Ishikawa (cell line): ENCODE measurements around the gene CRYBA2.

ENCODE experiments used
- CREB1 ChIP-seq: IDR thresholded peaks from 2 replicates; pipeline ENCODE4 v1.6.1; 2012; ENCODE audit warnings: low read depth
- EP300 ChIP-seq: IDR thresholded peaks from 2 replicates; pipeline ENCODE4 v1.6.1; 2012; ENCODE audit warnings: borderline replicate concordance
- FOXM1 ChIP-seq: IDR thresholded peaks from 2 replicates; pipeline ENCODE4 v1.6.1; 2012; ENCODE audit warnings: low read depth, borderline replicate concordance
- RAD21 ChIP-seq: IDR thresholded peaks from 2 replicates; pipeline ENCODE4 v1.6.1; 2012; ENCODE audit warnings: low read depth
- TAF1 ChIP-seq: IDR thresholded peaks from 2 replicates; pipeline ENCODE4 v1.6.1; 2012; ENCODE audit warnings: low read depth, mild to moderate bottlenecking
- TCF12 ChIP-seq: IDR thresholded peaks from 2 replicates; pipeline ENCODE4 v1.6.1; 2012; ENCODE audit warnings: low read depth
- TEAD4 ChIP-seq: IDR thresholded peaks from 2 replicates; pipeline ENCODE4 v1.6.1; 2012
- ZBTB7A ChIP-seq: IDR thresholded peaks from 2 replicates; pipeline ENCODE4 v1.6.1; 2012; ENCODE audit warnings: low read depth
- TF ChIP-seq, protein P1 (sequence below): IDR thresholded peaks from 2 replicates; pipeline ENCODE4 v1.6.1; 2012; ENCODE audit warnings: low read depth, mild to moderate bottlenecking
- TF ChIP-seq, protein P2 (sequence below): IDR thresholded peaks from 2 replicates; pipeline ENCODE4 v1.6.1; 2012

- TF ChIP-seq TEAD4 = no peak
- TF ChIP-seq EP300 = no peak
- TF ChIP-seq RAD21 = no peak
- TF ChIP-seq ZBTB7A = no peak
- TF ChIP-seq, protein P1, sequence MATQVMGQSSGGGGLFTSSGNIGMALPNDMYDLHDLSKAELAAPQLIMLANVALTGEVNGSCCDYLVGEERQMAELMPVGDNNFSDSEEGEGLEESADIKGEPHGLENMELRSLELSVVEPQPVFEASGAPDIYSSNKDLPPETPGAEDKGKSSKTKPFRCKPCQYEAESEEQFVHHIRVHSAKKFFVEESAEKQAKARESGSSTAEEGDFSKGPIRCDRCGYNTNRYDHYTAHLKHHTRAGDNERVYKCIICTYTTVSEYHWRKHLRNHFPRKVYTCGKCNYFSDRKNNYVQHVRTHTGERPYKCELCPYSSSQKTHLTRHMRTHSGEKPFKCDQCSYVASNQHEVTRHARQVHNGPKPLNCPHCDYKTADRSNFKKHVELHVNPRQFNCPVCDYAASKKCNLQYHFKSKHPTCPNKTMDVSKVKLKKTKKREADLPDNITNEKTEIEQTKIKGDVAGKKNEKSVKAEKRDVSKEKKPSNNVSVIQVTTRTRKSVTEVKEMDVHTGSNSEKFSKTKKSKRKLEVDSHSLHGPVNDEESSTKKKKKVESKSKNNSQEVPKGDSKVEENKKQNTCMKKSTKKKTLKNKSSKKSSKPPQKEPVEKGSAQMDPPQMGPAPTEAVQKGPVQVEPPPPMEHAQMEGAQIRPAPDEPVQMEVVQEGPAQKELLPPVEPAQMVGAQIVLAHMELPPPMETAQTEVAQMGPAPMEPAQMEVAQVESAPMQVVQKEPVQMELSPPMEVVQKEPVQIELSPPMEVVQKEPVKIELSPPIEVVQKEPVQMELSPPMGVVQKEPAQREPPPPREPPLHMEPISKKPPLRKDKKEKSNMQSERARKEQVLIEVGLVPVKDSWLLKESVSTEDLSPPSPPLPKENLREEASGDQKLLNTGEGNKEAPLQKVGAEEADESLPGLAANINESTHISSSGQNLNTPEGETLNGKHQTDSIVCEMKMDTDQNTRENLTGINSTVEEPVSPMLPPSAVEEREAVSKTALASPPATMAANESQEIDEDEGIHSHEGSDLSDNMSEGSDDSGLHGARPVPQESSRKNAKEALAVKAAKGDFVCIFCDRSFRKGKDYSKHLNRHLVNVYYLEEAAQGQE = no peak
- no peak for TF ChIP-seq FOXM1
- TF ChIP-seq, protein P2, sequence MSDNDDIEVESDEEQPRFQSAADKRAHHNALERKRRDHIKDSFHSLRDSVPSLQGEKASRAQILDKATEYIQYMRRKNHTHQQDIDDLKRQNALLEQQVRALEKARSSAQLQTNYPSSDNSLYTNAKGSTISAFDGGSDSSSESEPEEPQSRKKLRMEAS = no peak
- TF ChIP-seq TAF1 = no peak
- no peak for TF ChIP-seq CREB1
- no peak for TF ChIP-seq TCF12
Measured at GRCh38 chr2:219035942-219036341, 42.7 kb upstream of the CRYBA2 start.
